GM21360 (cell line): ENCODE data around the gene USP48.
"Not testable (repeated sequence)": the region's sequence is repeated elsewhere in the genome, so short reads cannot be mapped to it uniquely, and the experiment has no call there.

Experiments
- ATAC-seq: cut with Tn5 transposase; IDR thresholded peaks from one replicate; pipeline ENCODE4 v1.9.1; 2021; ENCODE audit warnings: mild to moderate bottlenecking, moderate library complexity; ENCODE audit not compliant: unreplicated experiment

The USP48 gene

DNA sequence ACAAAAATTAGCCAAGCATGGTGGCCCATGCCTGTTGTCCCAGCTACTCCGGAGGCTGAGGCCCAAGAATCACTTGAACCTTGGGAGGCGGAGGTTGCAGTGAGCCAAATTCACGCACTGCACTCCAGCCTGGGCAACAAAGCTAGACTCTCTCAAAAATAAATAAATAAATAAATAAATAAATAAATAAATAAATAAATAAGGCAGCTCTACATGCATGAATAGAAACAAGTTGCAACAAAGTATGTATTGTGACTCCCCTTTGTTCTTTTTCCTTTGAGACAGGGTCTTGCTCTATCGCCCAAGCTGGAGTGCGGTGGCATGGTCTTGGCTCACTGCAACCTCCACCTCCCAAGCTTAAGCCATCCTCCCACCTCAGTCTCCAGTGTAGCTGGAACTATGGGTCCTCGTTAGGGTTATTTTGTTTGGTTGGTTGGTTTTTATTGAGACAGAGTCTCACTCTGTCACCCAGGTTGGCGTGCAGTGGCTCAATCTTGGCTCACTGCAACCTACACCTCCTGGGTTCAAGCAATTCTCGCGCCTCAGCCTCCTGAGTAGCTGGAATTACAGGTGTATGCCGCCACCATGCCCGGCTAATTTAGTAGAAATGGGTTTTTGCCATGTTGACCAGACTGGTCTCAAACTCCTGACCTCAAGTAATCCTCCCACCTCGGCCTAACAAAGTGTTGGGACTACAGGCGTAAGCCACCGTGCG, 8.0 kb downstream of the USP48 start:
- no peak for ATAC-seq

DNA sequence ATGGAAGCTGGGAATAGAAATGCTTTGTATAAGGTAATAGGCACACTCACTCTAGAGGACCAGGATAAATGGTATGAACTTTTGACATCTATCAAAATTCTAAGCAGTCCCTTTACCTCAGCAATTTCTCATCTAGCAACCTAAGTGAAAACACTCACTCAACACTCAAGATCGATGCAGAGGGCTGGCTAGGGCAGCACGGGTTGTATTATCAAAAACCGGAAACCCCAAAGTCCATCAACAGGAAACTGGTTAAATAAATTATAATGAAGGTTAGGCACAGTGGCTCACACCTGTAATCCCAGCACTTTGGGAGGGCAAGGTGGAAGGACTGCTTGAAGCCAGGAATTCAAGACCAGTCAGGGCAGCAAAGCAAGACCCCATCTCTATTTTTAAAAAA, 9.4 kb downstream of the USP48 start:
- no peak for ATAC-seq

DNA sequence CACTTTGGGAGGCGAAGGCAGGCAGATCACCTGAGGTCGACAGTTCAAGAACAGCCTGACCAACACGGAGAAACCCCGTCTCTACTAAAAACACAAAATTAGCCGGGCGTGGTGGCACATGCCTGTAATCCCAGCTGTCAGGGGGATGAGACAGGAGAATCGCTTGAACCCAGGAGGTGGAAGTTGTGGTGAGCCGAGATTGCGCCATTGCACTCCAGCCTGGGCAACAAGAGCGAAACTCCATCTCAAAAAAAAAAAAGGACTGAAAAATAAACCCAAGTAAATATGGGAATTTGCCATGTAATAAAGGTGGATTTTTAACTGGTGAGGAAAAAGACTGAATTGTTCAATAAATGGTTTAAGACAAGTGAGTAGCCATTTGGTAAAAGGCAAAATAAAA, 11.3 kb downstream of the USP48 start:
- not testable (repeated sequence) for ATAC-seq

DNA sequence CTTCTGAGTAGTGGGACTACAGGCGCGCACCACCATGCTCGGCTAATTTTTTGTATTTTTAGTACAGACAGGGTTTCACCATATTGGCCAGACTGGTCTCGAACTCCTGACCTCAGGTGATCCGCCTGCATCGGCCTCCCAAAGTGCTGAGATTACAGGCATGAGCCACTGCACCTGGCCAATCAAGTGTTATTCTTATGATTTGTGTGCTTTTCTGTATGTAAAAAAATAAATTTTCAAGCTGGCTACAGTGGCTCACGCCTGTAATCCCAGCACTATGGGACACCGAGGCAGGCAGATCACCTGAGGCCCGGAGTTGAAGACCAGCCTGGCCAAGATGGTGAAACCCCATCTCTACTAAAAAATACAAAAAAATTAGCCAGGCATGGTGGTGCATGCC, 12.3 kb downstream of the USP48 start:
- not testable (repeated sequence) for ATAC-seq

DNA sequence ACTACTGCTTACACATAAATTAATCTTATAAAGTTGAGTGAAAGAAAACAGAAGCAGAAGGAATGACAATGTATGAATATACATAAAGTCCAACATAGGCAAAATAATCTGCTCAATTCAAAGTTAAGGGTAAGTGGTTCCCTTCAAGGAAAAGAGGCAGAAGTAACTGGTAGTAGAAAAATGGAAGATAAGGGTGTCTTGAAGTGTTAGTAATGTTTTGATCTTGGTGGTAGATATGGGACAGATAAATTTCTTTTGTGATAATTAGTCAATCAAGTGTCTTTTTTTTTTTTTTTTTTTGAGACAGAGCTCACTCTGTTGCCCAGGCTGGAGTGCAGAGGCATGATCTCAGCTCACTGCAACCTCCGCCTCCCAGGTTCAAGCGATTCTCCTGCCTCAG, 12.7 kb downstream of the USP48 start:
- no peak for ATAC-seq

DNA sequence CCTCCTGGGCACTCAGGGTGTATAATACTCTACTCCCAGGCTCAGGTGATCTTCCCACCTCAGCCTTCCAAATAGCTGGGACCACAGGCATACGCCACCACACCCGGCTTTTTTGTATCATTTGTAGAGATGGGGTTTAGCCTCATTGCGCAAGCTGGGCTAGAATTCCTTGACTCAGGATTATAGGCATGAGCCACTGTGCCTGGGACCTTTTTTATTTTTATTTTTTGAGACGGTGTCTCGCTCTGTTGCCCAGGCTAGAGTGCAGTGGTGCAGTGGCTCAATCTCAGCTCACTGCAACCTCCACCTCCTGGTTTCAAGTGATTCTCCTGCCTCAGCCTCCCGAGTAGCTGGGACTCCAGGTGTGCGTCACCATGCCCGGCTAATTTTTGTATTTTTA, 15.8 kb downstream of the USP48 start:
- not testable (repeated sequence) for ATAC-seq

DNA sequence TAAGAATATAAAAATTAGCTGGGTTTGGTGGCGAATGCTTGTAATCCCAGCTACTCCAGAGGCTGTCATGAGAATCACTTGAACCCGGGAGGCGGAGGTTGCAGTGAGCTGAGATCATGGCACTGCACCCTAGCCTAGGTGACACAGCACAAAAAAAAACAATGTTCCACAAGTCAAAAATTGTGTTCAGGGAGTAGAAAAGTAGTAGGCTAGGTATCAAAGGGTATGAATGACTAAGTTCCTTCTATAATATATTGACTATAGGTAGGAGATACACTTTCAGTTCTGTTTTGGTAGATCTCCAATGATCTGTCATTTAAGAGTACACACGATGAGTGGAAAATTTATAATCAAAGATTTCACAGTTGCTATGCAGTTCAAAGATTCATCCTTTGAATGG, 16.7 kb downstream of the USP48 start:
- ATAC-seq = no peak

DNA sequence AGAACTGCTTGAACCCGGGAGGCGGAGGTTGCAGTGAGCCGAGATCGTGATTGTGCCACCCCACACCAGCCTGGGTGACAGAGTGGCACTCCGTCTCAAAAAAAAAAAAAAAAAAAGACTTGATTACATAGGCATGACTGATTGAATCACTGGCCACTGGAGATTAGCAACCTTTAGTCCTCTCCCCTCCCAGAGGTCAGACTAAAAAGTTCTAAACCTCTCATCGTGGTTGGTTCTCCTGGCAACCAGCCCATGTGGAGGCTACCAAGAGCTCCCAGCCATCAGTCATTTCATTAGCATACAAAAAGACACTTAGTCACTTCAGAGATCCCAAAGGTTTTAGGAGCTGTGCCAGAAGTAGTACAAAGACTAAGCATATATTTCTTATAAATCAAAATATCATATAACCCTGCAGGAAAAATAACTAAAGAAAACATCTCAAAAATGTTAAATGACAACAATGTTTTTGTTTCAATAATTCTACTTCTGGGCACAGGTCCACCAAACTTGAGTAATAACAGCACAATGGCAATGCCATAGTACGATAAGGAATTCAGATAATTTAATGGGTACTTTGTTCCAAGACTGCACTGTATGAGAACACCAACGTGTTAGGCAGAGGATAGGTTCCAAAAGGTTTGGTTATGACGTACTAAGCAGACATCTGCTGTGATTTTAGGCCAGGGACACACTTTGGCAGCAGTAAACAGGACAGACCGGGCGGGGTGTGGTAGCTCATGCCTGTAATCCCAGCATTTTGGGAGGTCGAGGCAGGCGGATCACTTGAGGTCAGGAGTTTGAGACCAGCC, 18.1 kb downstream of the USP48 start:
- no peak for ATAC-seq

DNA sequence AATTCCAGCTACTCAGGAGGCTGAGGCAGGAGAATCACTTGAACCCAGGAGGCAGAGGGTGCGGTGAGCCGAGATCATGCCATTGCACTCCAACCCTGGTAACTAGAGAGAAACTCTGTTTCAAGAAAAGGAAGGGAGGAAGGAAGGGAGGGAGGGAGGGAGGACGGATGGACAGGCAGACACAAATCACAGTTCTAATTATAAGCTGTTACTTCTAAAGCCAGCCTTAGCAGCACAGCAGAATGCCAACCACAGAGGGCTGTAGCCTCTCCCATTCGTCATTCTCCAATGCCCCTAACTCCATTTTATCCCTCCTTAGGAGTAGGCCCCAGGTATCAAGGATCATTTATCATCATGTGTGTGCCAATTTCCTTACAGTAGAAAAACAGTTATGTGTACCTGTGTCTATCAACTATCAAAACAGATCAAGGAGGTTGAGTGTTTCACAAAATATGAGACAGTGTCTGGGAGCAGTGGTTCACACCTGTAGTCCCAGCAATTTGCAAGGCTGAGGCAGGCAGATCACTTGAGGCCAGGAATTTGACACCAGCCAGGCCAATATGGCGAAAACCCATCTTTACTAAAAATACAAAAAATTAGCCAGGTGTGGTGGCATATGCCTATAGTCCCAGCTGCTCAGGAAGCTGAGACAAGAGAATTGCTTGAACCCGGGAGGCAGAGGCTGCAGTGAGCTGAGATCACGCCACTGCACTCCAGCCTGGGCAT, 19.1 kb downstream of the USP48 start:
- ATAC-seq = no peak

DNA sequence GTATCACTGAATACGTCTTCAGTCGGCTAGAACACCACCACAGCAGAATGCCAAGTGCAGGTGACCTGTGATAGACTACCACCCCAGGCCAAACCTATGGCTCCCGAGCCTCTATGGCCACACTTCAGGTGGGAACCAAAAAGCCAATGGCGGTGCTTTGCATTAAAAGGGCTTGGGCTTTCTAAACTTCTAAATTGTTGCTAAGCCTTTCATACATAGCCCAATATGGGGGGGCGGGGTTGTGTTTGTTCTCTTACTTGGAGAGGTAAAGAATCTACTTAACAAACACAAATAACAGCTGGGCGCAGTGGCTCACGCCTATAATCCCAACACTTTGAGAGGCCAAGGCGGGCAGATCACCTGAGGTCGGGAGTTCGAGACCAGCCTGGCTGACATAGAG, 19.7 kb downstream of the USP48 start:
- no peak for ATAC-seq

DNA sequence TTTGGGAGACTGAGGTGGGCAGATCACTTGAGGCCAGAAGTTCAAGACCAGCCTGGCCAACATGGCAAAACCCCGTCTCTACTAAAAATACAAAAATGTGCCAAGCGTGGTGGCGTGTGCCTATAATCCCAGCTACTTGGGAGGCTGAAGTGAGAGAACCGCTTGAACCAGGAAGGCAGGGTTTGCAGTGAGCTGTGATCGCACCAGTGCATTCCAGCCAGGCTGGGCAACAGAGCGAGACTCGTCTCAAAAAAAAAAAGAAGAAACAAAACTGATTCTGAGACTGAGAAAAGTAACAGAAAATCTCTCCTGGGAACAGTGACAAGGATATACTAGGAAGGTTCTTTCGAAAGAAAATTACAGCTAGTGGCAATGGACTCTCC, 20.9 kb downstream of the USP48 start:
- no peak for ATAC-seq

DNA sequence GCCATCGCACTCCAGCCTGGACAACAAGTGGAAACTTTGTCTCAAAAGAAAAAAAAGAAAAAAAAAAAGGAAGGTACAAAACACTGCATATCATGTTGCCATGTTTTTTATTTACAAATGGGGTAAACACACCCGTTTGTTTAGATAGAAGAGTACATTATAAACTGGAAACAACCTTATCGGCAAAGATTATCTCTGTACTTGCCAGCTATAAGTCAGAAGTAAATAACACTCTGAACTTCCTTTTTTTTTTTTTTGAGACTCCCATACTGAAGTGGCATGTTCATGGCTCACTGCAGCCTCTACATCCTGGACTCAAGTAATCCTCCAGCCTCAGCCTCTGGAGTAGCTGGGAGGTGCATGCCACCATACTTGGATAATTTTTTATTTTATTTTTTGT, 21.9 kb downstream of the USP48 start:
- ATAC-seq = no peak

DNA sequence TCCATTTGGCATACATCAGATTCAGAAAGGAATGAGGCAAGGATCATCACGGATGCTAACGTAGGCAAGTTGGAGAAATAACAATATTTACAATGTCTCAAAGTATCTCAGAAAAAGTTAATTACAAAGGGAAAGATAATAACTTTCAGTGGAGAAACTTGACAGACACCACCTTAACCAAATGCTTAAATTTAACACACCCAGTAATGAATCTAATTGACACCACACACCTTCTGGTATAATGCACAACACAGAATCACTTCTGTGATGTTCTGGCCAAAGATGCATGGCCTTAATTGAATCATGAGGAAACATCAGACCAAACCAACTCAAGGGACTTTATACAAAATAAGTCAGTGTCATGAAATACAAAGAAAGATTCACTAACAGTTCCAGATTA, 23.1 kb downstream of the USP48 start:
- no peak for ATAC-seq

DNA sequence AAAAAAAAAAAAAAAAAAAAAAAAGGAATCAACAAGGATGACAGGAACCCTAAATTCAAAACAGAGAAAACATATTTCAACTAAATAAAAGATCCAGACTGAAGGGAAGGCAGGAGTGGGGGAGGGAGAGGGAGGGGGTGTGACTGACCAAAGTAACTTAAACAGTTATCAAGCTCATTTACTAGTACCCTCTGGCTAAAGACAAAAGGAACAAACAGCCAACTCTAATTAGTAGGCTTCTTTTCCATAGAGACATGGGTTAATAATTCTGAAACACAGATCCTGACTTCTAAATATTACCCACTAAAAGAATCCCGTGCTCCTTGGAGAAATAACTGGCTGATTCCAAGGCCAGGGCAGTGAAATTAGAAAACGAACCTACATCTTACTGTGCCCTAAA, 23.8 kb downstream of the USP48 start:
- no peak for ATAC-seq

DNA sequence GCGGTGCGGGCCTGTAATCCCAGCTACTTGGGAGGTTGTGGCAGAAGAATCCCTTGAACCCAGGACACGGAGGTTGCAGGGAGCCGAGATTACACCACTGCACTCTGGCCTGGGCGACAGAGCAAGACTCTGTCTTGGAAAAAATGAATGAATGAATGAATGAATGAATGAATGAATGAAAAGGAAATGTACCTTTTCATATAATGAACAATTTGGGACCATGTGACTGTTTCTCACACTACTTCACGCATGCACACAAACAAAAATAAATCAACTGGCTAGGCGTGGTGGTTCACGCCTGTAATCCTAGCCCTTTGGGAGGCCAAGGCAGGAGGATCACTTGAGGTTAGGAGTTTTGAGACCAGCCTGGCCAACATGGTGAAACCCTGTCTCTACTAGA, 24.3 kb downstream of the USP48 start:
- ATAC-seq = no peak

DNA sequence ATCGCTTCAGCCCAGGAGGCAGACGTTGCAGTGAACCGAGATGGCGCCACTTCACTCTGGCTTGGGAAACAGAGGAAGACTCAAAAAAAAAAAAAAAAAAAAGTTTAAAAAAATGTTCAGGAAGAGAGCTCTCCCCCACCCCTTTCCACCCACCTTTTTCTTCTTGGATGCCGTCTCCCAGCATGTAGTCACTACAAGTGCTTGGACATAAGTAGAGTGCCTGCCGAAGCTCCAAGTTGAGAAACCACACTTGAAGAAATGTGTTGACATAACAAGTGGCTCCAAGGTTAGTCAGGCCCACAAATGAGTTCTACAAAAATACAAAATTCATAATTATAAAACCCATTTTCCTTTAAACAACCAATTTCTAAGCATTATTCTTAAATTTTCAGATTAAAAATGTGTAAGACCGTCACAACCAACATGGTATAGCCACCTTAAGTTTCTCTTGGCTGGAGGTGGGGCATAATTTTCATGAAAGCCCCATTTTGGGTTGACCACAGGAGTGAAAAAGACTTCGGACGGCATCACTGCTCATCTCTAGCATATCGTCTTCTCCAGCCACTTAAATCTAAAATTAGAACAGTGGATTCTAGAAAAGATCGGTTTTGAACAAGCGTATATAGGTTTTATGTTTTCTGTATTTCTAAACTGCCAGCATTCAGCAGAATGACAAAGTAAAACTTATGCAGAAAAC, 26.4 kb downstream of the USP48 start:
- ATAC-seq = no peak

DNA sequence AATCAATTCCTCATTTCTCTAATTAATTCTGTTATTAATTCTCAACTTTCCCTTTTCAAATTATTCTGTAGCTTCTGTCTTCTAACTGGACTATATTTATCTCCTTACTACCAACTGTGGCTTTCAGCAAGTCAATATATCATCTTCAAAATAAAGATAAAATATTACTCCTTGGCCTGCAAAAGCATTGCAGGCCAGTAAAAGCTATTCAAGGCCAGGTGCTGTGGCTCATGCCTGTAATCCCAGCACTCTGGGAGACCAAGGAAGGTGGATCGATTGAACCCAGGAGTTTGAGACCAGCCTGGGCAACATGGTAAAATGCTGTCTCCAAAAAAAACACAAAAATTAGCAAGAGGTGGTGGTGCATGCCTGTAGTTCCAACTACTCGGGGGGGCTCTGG, 27.9 kb downstream of the USP48 start:
- no peak for ATAC-seq

DNA sequence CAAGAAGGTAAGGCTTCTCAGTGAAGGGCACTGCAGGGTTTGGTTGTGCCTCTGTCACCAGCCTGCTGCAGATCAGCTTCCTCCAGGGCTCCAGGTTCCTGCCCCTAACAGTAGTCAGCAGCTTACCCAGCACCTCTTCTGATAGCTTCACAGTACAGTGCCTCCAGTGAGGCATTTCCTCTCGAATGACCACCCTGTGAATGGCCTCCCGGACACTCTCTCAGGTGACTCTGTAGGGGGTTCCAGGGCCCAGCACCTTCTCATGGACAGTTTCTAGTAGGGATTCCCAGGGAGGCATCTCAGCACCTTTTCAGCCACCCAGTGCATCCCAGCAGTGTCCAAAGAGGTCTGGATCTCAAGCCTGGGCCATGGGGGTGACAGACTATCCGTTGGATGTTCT, 28.4 kb downstream of the USP48 start:
- no peak for ATAC-seq

DNA sequence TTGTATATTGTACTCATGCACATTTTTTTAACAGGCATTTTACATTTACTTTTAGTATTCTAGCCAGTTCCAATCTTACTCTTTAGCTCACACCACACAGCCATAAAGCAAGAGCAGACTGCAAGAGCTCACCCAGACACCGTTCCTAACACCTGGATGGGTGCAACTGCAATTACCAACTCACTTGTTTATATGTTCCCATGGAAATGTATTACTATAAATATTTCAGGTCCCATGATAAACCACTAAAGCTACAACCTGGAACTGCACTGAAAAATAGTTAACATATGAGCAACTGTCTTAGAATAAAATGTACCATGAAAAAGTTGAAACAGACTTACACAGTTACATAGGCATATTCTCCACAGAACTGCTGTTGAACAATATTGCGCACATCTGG, 30.8 kb downstream of the USP48 start:
- no peak for ATAC-seq

DNA sequence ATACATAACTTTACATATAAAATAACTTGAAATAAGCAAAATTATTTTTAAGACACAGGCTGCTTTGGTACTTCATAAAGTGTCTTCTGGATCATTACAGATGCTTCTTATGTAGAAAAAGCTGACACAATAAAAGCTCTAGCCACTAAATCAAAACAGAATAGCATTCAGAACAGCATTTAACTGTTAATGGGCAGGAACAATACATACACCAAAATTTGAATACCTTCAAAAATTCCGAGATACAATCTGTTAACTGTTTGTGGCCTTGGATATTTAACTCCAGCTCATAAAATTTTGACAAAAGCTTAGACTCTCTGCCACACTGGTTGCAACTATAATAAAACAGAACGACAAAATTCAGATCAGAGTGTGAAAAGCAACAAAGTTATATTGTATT, 31.7 kb downstream of the USP48 start:
- no peak for ATAC-seq

DNA sequence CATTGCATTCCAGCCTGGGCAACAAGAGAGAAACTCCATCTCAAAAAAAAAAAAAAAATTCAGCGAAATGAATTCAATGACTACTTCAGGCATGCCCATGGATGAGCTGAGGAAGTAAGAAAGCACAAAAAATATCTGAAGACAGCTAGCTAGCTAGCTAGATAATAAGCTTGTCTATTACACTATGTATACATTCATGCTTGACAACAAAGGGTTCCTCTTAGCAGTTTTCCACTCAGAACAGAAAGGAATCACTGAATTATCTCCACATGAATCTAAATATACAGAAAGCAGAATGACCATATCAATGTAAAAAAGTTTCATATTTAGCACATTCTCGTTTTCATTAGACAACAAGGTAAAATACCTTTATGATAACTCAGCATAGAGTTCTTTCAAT, 32.1 kb downstream of the USP48 start:
- ATAC-seq = no peak
